ENCODE results near the gene DIP2C.
"Not testable (repeated sequence)": the region's sequence is repeated elsewhere in the genome, so short reads cannot be mapped to it uniquely, and the experiment has no call there.

The DIP2C gene

GRCh38 chr10:375815-376505 lies 313.5 kb downstream of the DIP2C start:
- DNase-seq (ENCODE audit: low read depth in 2 of 2) = no peak

GRCh38 chr10:374354-374753 lies 315.1 kb downstream of the DIP2C start:
- no peak for DNase-seq (ENCODE audit: low read depth in 2 of 2)

- no peak for DNase-seq (ENCODE audit: low read depth in 2 of 2)
Observed at GRCh38 chr10:373526-374309, 315.8 kb downstream of the DIP2C start.

- no peak for DNase-seq (ENCODE audit: low read depth in 2 of 2)
Observed at GRCh38 chr10:373015-373414, 316.5 kb downstream of the DIP2C start.

GRCh38 chr10:372566-372965 lies 316.9 kb downstream of the DIP2C start:
- DNase-seq (ENCODE audit: low read depth in 2 of 2) = no peak

GRCh38 chr10:371515-371914 lies 318.0 kb downstream of the DIP2C start:
- DNase-seq (ENCODE audit: low read depth in 2 of 2) = no peak

GRCh38 chr10:370449-370825 lies 319.0 kb downstream of the DIP2C start:
- no peak for DNase-seq (ENCODE audit: low read depth in 2 of 2)

GRCh38 chr10:369684-370448 lies 319.6 kb downstream of the DIP2C start:
- DNase-seq (ENCODE audit: low read depth in 2 of 2) = no peak

- no peak for DNase-seq (ENCODE audit: low read depth in 2 of 2)
Observed at GRCh38 chr10:369221-369683, 320.2 kb downstream of the DIP2C start.

- no peak for DNase-seq (ENCODE audit: low read depth in 2 of 2)
Observed at GRCh38 chr10:368579-369220, 320.8 kb downstream of the DIP2C start.

GRCh38 chr10:368107-368506 lies 321.4 kb downstream of the DIP2C start:
- not testable (repeated sequence) for DNase-seq (ENCODE audit: low read depth in 2 of 2)

GRCh38 chr10:367636-368035 lies 321.8 kb downstream of the DIP2C start:
- no peak for DNase-seq (ENCODE audit: low read depth in 2 of 2)

- DNase-seq (ENCODE audit: low read depth in 2 of 2) = no peak
Observed at GRCh38 chr10:366186-366585, 323.3 kb downstream of the DIP2C start.

- no peak for DNase-seq (ENCODE audit: low read depth in 2 of 2)
Observed at GRCh38 chr10:364267-364775, 325.1 kb downstream of the DIP2C start.

- no peak for DNase-seq (ENCODE audit: low read depth in 2 of 2)
Observed at GRCh38 chr10:363152-363551, 326.3 kb downstream of the DIP2C start.

- DNase-seq (ENCODE audit: low read depth in 2 of 2) = no peak
Observed at GRCh38 chr10:361203-362081, 328.0 kb downstream of the DIP2C start.

- no peak for DNase-seq (ENCODE audit: low read depth in 2 of 2)
Observed at GRCh38 chr10:360653-361052, 328.8 kb downstream of the DIP2C start.

GRCh38 chr10:359762-360161 lies 329.7 kb downstream of the DIP2C start:
- DNase-seq (ENCODE audit: low read depth in 2 of 2) = no peak

- no peak for DNase-seq (ENCODE audit: low read depth in 2 of 2)
Observed at GRCh38 chr10:359093-359492, 330.4 kb downstream of the DIP2C start.

GRCh38 chr10:357201-357950 lies 332.1 kb downstream of the DIP2C start:
- DNase-seq (ENCODE audit: low read depth in 2 of 2) = no peak
